Transverse colon (tissue), 4 donors: ENCODE results near the gene CSRNP2. TPM values are rescaled to one million over a fixed set of nuclear protein-coding genes. Genes with fewer than 3 reads are reported as not detected.

Experiments
- DNase-seq: peaks from one replicate; pipeline ENCODE4 v3.0.0-alpha.2; 2019
- H3K27ac ChIP-seq, 4 donors: fragments of 200-600 bp; sonication (generic); 2 replicates each; pipeline ENCODE4 v1.5.1; 2016 to 2018; ENCODE audit warnings: inconsistent platforms in 4 of 4
- H3K27me3 ChIP-seq: fragments of 200-600 bp; sonication (generic); 2 replicates; pipeline ENCODE4 v1.5.1; 2017; ENCODE audit warnings: inconsistent platforms
- H3K36me3 ChIP-seq, 4 donors: fragments of 200-600 bp; sonication (generic); 2 replicates each; pipeline ENCODE4 v1.5.1; 2017 to 2019; ENCODE audit warnings: inconsistent platforms in 4 of 4
- H3K4me1 ChIP-seq, 4 donors: fragments of 200-600 bp; sonication (generic); 2 replicates each; pipeline ENCODE4 v1.5.1; 2017 to 2020; ENCODE audit warnings: inconsistent platforms in 4 of 4
- H3K4me3 ChIP-seq, 4 donors: fragments of 200-600 bp; sonication (generic); 1 replicate in 1 of 4; 2 replicates in 3 of 4; pipeline versions ENCODE4 v1.5.1 to v1.6.1; 2017 to 2019; ENCODE audit warnings: inconsistent platforms in 4 of 4
- H3K9me3 ChIP-seq, 2 donors: fragments of 200-600 bp; sonication (generic); 2 replicates each; pipeline ENCODE4 v1.5.1; 2017 to 2019; ENCODE audit warnings: inconsistent platforms in 2 of 2
- EP300 ChIP-seq: sonication (generic); formaldehyde crosslinking; IDR thresholded peaks from one replicate; pipeline ENCODE4 v1.6.1; 2017; ENCODE audit warnings: antibody characterized with exemption, low read depth
- POLR2A ChIP-seq: fragments of 450-650 bp; IDR thresholded peaks from one replicate; pipeline ENCODE4 v1.6.1; 2016; ENCODE audit warnings: antibody characterized with exemption, mild to moderate bottlenecking, moderate library complexity
- POLR2AphosphoS5 ChIP-seq, 3 donors: sonication (generic); formaldehyde crosslinking; IDR thresholded peaks; one replicate each; pipeline ENCODE4 v1.6.1; 2016; ENCODE audit warnings: antibody characterized with exemption in 3 of 3
- WGBS, 2 donors: methylation state at CpG; one replicate each; pipeline ENCODE4 v1.1.5; 2018; ENCODE audit warnings: low coverage in 1 of 2; 5-methylcytosine and 5-hydroxymethylcytosine counted together
- in situ Hi-C, 4 donors: fragments of 200-750 bp; cut with MboI; loops; one replicate each; pipeline versions ENCODE4 v1.15.0 to v1.15.1; 2017; ENCODE audit warnings: low sequenced_read_pairs in 3 of 4, low pct_ligation_motif_present in 1 of 4, low pct_unique_long_range_greater_than_20kb in 1 of 4
- intact Hi-C: fragments of 100-400 bp; cut with DNase I; formaldehyde crosslinking; loops from one replicate; pipeline ENCODE4 v1.15.1; 2023; ENCODE audit warnings: low total_unique reads
- total RNA-seq, 4 donors: library from RNA; depleted of rRNA; stranded (reverse); fragments of >200 nt; gene quantifications; one replicate each; pipeline ENCODE4 v1.1.0, GENCODE V29; 2016
- TF ChIP-seq, protein P1 (sequence below), 5 experiments: fragments of 200-600 bp in 3 of 5; fragments of 450-650 bp in 2 of 5; sonication (generic) in 3 of 5; IDR thresholded peaks; 1 replicate in 2 of 5; 2 replicates in 3 of 5; pipeline ENCODE4 v1.5.1; 2016 to 2017; ENCODE audit warnings: antibody characterized with exemption in 5 of 5, inconsistent platforms in 3 of 5, mild to moderate bottlenecking in 2 of 5, moderate library complexity in 1 of 5

Gene CSRNP2
- total RNA-seq, 4 donors from 2014 or later: 14.3 to 69.6 (median 25.5) TPM

DNA sequence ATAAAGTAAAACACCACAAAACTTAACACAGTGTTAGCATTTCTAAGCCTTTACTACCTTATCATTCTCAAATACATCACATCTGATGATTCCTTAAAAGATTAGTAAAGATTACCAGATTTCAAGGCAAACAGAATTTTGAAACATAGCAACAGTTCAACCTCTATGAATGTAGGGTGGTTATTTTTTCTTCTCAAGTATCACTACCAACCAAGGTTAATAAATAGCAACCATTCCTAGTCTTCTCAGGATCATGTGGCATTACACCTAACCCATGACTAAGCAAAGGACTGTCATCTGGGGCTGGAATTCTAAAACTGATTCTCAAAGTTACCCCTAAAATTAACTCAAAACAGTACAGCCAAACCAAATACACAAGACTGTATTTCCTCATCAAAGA, 39.4 kb upstream of the CSRNP2 start:
- H3K9me3 ChIP-seq: no peaks in the 10 kb centered on the region
- H3K27me3 ChIP-seq: no peaks in the 10 kb centered on the region
- no peaks in the 10 kb centered on the region for H3K36me3 ChIP-seq
- intact Hi-C loops: no loop called here
- in situ Hi-C loops: no loop called here
- no peak overlapping the region for H3K4me3 ChIP-seq
- H3K27ac ChIP-seq: no peak overlapping the region
- TF ChIP-seq POLR2A (no peak), POLR2AphosphoS5 (IDR thresholded peaks at IDR 0.05) (no peak), EP300 (no peak)
- TF ChIP-seq, protein P1, sequence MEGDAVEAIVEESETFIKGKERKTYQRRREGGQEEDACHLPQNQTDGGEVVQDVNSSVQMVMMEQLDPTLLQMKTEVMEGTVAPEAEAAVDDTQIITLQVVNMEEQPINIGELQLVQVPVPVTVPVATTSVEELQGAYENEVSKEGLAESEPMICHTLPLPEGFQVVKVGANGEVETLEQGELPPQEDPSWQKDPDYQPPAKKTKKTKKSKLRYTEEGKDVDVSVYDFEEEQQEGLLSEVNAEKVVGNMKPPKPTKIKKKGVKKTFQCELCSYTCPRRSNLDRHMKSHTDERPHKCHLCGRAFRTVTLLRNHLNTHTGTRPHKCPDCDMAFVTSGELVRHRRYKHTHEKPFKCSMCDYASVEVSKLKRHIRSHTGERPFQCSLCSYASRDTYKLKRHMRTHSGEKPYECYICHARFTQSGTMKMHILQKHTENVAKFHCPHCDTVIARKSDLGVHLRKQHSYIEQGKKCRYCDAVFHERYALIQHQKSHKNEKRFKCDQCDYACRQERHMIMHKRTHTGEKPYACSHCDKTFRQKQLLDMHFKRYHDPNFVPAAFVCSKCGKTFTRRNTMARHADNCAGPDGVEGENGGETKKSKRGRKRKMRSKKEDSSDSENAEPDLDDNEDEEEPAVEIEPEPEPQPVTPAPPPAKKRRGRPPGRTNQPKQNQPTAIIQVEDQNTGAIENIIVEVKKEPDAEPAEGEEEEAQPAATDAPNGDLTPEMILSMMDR (IDR thresholded peaks at IDR 0.05): no peak
- H3K4me1 ChIP-seq: no peaks in the 10 kb centered on the region
- DNase-seq: no peak

DNA sequence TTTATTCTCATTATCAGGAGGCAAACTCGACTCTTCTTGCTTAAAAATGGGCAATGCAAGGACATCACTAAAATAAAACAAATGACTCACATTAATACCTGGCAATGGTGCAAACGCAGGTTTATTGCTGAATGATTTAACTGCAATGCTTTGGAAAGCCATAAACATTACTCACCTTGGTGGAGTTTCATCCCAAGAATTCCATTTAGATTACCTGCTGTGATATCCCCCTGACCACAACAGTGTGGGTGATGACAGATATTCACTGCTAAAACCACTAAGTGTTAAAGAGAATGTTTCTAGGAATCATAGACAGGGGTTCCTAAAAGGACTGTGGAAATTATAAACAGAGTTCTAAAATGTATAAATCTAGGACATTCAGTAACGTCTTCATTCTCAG, 35.3 kb upstream of the CSRNP2 start:
- no peaks in the 10 kb centered on the region for H3K9me3 ChIP-seq
- no peak overlapping the region for H3K27ac ChIP-seq
- H3K36me3 ChIP-seq: peaks cover 0 to 25% (median 1%) of the 10 kb centered on the region in 4 donors
- in situ Hi-C loops: no loop called here
- no peaks in the 10 kb centered on the region for H3K27me3 ChIP-seq
- TF ChIP-seq EP300 (no peak), POLR2AphosphoS5 (IDR thresholded peaks at IDR 0.05) (no peak), POLR2A (no peak)
- TF ChIP-seq, protein P1 (IDR thresholded peaks at IDR 0.05): no peak
- intact Hi-C loops: no loop called here
- 78 to 82% methylated on average over 2 to 3 of the region's 3 CpGs for WGBS, 2 donors
- DNase-seq: no peak
- H3K4me3 ChIP-seq: no peak overlapping the region
- no peaks in the 10 kb centered on the region for H3K4me1 ChIP-seq

DNA sequence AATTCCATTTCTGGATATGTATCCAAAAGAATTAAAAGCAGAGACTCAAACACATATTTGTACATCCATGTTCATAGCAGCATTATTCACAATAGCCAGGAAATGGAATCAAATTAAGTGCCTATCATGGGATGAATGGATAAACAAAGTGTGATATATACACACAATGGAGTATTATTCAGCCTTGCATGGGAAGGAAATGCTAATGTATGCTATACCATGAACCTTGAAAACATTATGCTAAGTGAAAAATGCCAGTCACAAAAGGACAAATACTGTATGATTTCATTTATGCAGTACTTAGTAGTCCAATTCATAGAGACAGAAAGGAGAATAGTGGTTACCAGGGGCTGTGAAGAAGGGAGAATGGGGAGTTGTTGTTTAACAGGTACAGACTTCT, 32.1 kb upstream of the CSRNP2 start:
- in situ Hi-C loops: no loop called here
- Histone ChIP-seq H3K36me3 (peaks cover 0 to 40% (median 7%) of the 10 kb centered on the region in 4 donors), H3K27me3 (no peaks in the 10 kb centered on the region), H3K27ac (no peak overlapping the region), H3K9me3 (no peaks in the 10 kb centered on the region), H3K4me3 (no peak overlapping the region), H3K4me1 (no peaks in the 10 kb centered on the region)
- no peak for DNase-seq
- intact Hi-C loops: no loop called here
- TF ChIP-seq, protein P1 (IDR thresholded peaks at IDR 0.05): no peak
- TF ChIP-seq EP300 (no peak), POLR2AphosphoS5 (IDR thresholded peaks at IDR 0.05) (no peak), POLR2A (no peak)

DNA sequence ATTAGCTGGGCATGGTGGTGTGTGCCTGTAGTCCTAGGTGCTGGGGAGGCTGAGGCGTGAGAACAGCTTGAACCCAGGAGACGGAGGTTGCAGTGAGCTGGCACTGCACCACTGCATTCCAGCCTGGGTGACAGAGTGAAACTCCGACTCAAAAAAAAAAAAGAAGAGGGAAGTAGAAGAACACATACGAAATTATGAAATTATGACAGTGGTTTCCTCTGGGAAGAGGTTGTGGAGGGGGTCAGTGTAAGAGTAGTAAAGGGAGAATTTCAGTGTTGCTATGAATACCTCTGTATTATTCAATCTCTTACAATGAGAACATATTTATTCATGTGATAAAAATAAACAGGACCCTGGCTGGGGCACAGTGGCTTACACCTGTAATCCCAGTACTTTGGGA, 24.7 kb upstream of the CSRNP2 start:
- WGBS, 2 donors: 77 to 84% methylated on average over 2 to 4 of the region's 4 CpGs
- Histone ChIP-seq H3K4me1 (no peaks in the 10 kb centered on the region), H3K27ac (no peak overlapping the region), H3K27me3 (no peaks in the 10 kb centered on the region), H3K36me3 (peaks cover 0 to 55% (median 24%) of the 10 kb centered on the region in 4 donors), H3K4me3 (no peak overlapping the region), H3K9me3 (no peaks in the 10 kb centered on the region)
- TF ChIP-seq POLR2AphosphoS5 (IDR thresholded peaks at IDR 0.05) (no peak), POLR2A (no peak), EP300 (no peak)
- TF ChIP-seq, protein P1 (IDR thresholded peaks at IDR 0.05): no peak
- in situ Hi-C loops (no loop called here), intact Hi-C loops (no loop called here)
- no peak for DNase-seq
